K562 (cell line): ENCODE results near the gene VPS4A. TPM values are rescaled to one million over a fixed set of nuclear protein-coding genes. Genes with fewer than 3 reads are reported as not detected.

Experiments
- ATAC-seq: fragments of 200-7000 bp; cut with Tn5 transposase; 3 replicates; pipeline ENCODE4 v1.9.1; 2020; ENCODE audit warnings: moderate library complexity
- BruUV-seq: library from RNA; stranded (reverse); fragments of 400-500 nt; replicated peaks from 2 replicates; lab custom pipeline; 2021; lab: Mats Ljungman, UMichigan
- CTCF ChIA-PET: fragments of 300-600 bp; formaldehyde crosslinking; extraction: SDS; loops from one replicate; lab custom pipeline; 2021; ENCODE audit warnings: low intra/inter-chr PET ratio; lab: Yijun Ruan, JAX
- POLR2A ChIA-PET: fragments of 300-600, 350-650 bp; sonication (Branson Sonifier 250); formaldehyde crosslinking; extraction: SDS; loops from one replicate; lab custom pipeline; 2021; ENCODE audit warnings: antibody characterized with exemption, inconsistent platforms; lab: Yijun Ruan, JAX
- DNase-seq, 4 experiments: peaks; one replicate each; pipeline versions ENCODE4 v3.0.0 to v3.0.0-alpha.2; 2011 to 2018; ENCODE audit warnings: low spot score in 3 of 4, mixed read lengths in 3 of 4; ENCODE audit errors: extremely low read depth in 1 of 4
- FAIRE-seq: peaks from 2 replicates; lab custom pipeline; 2011; peaks lifted over from hg19 to GRCh38; lab: Jason Lieb, UNC
- H2AFZ ChIP-seq: 2 replicates; pipeline ENCODE4 v1.6.0; 2011; ENCODE audit warnings: low read depth, low read length, control low read depth, inconsistent platforms
- H3K27ac ChIP-seq: fragments of 200-600 bp; 3 replicates; pipeline ENCODE4 v1.8.0; 2011; ENCODE audit warnings: low read depth, mild to moderate bottlenecking, control low read depth, inconsistent platforms, low read length, moderate library complexity, mixed read lengths; ENCODE audit errors: extremely low read depth
- H3K27me3 ChIP-seq, 2 experiments: fragments of 300-600 bp in 1 of 2; 2 replicates in 1 of 2; 3 replicates in 1 of 2; pipeline versions ENCODE4 v1.6.0 to v1.8.0; 2011; ENCODE audit warnings: inconsistent platforms in 2 of 2, low read length in 2 of 2, mild to moderate bottlenecking in 1 of 2, mixed read lengths in 1 of 2, moderate library complexity in 1 of 2; ENCODE audit not compliant: control insufficient read depth in 2 of 2, insufficient read depth in 2 of 2
- H3K36me3 ChIP-seq: fragments of 300-600 bp; 3 replicates; pipeline ENCODE4 v1.8.0; 2011; ENCODE audit warnings: mild to moderate bottlenecking, low read length, inconsistent platforms; ENCODE audit not compliant: control insufficient read depth, insufficient read depth
- H3K4me1 ChIP-seq, 2 experiments: fragments of 200-600 bp in 1 of 2; replicated peaks in 1 of 2; 2 replicates in 1 of 2; 3 replicates in 1 of 2; pipeline versions ENCODE4 v1.5.1 to v1.8.0; 2011; ENCODE audit warnings: inconsistent platforms in 2 of 2, low read length in 2 of 2, mild to moderate bottlenecking in 1 of 2, mixed read lengths in 1 of 2, moderate library complexity in 1 of 2; ENCODE audit not compliant: control insufficient read depth in 2 of 2, insufficient read depth in 2 of 2
- H3K4me2 ChIP-seq: 2 replicates; pipeline ENCODE4 v1.6.1; 2011; ENCODE audit warnings: low read length, control low read depth, inconsistent platforms, mixed read lengths; ENCODE audit not compliant: insufficient read depth
- H3K4me3 ChIP-seq: fragments of 200-600 bp; sonication (generic), shearing (Covaris generic); 2 replicates; pipeline ENCODE4 v1.5.1; 2016; ENCODE audit warnings: control low read depth, inconsistent platforms
- H3K79me2 ChIP-seq: fragments of 200-600 bp; 3 replicates; pipeline ENCODE4 v1.8.0; 2011; ENCODE audit warnings: low read length, inconsistent platforms; ENCODE audit not compliant: control insufficient read depth, insufficient read depth
- H3K9ac ChIP-seq, 2 experiments: 2 replicates each; pipeline versions ENCODE4 v1.6.0 to v1.6.1; 2011; ENCODE audit warnings: low read depth in 2 of 2, low read length in 2 of 2, control low read depth in 1 of 2, inconsistent platforms in 1 of 2, mild to moderate bottlenecking in 1 of 2, mixed read lengths in 1 of 2; ENCODE audit not compliant: insufficient read depth in 1 of 2
- H3K9me1 ChIP-seq: one replicate; pipeline ENCODE4 v1.6.0; 2011; ENCODE audit warnings: inconsistent platforms, mild to moderate bottlenecking, low read length, moderate library complexity; ENCODE audit not compliant: control insufficient read depth, insufficient read depth
- H3K9me3 ChIP-seq: replicated peaks from 2 replicates; pipeline ENCODE4 v1.5.1; 2011; ENCODE audit warnings: low read depth, low read length, inconsistent platforms; ENCODE audit not compliant: control insufficient read depth, insufficient read depth
- H4K20me1 ChIP-seq: replicated peaks from 2 replicates; pipeline ENCODE4 v1.6.1; 2011; ENCODE audit warnings: low read length, inconsistent platforms, mixed read lengths; ENCODE audit not compliant: control insufficient read depth, insufficient read depth
- ASH1L ChIP-seq: fragments of 450-650 bp; IDR thresholded peaks from 2 replicates; pipeline ENCODE4 v1.6.1; 2018; ENCODE audit warnings: borderline replicate concordance, mild to moderate bottlenecking, low read depth; ENCODE audit not compliant: partially characterized antibody
- CEBPG ChIP-seq, 3 experiments: fragments of 200-800 bp in 1 of 3; sonication (Bioruptor generic) in 1 of 3; sonication (generic) in 1 of 3; formaldehyde crosslinking in 1 of 3; IDR thresholded peaks in 2 of 3; conservative IDR thresholded peaks in 1 of 3; 2 replicates each; pipeline versions ENCODE4 v1.6.1 to v1.8.0; 2016 to 2022; ENCODE audit warnings: missing compliant biosample characterization in 2 of 3, missing genetic modification characterization in 2 of 3, mild to moderate bottlenecking in 1 of 3, missing genetic modification reagents in 1 of 3
- CXXC5 ChIP-seq: fragments of 250-450 bp; sonication (Bioruptor Pico); IDR thresholded peaks from 2 replicates; pipeline ENCODE4 v1.8.0; 2022; ENCODE audit warnings: inconsistent platforms, mild to moderate bottlenecking, moderate library complexity
- ILK ChIP-seq: fragments of 450-650 bp; IDR thresholded peaks from 2 replicates; pipeline ENCODE4 v1.6.1; 2016; ENCODE audit warnings: missing genetic modification characterization, low read depth, mild to moderate bottlenecking, missing compliant biosample characterization, moderate library complexity, borderline replicate concordance
- MEF2A ChIP-seq: IDR thresholded peaks from 2 replicates; pipeline ENCODE4 v1.6.1; 2011; ENCODE audit warnings: low read depth, mild to moderate bottlenecking, low read length, moderate library complexity; ENCODE audit not compliant: control insufficient read depth
- RAD21 ChIP-seq, 2 experiments: fragments of 250-450 bp in 1 of 2; fragments of 450-650 bp in 1 of 2; sonication (Bioruptor Pico) in 1 of 2; formaldehyde crosslinking in 1 of 2; IDR thresholded peaks in 1 of 2; conservative IDR thresholded peaks in 1 of 2; 2 replicates each; pipeline versions ENCODE4 v1.4.0 to v1.8.0; 2020 to 2022; ENCODE audit warnings: mild to moderate bottlenecking in 2 of 2, moderate library complexity in 1 of 2
- ZNF384 ChIP-seq: IDR thresholded peaks from 2 replicates; pipeline ENCODE4 v1.6.1; 2012; ENCODE audit warnings: low read depth, low read length, improper control_type of control experiment
- WGBS: fragments of 100-300 bp; shearing (Covaris generic); methylation state at CpG from one replicate; pipeline ENCODE4 v1.1.6; 2016; ENCODE audit warnings: low coverage, mixed read lengths; ENCODE audit not compliant: insufficient coverage; ENCODE audit errors: missing lambda C conversion rate; 5-methylcytosine and 5-hydroxymethylcytosine counted together
- in situ Hi-C: fragments of 300-500 bp; cut with MboI; formaldehyde crosslinking; loops from 4 replicates; pipeline ENCODE4 v1.15.0; 2018; ENCODE audit warnings: inconsistent platforms, mixed read lengths
- intact Hi-C: fragments of 100-400 bp; cut with micrococcal nuclease; formaldehyde crosslinking; loops from 2 replicates; pipeline ENCODE4 v1.14.2; 2022
- polyA plus RNA-seq, 8 experiments: library from polyadenylated mRNA; depleted of rRNA in 4 of 8; stranded (reverse) in 5 of 8; unstranded in 3 of 8; fragments of >200 nt; fragmentation: Nextera tagmentation in 2 of 8; fragmentation: Illumina TruSeq in 1 of 8; extraction: Ambion mirVana in 2 of 8; extraction: Trizol in 1 of 8; gene quantifications; 2 replicates each; pipeline versions ENCODE4 v1.2.1 to v1.2.3, GENCODE V29; 2011 to 2014; ENCODE audit warnings: inconsistent platforms in 1 of 8, missing spikeins in 1 of 8
- total RNA-seq, 7 experiments: library from RNA; depleted of rRNA in 6 of 7; stranded (reverse); fragments of >200 nt in 6 of 7; fragmentation: Illumina TruSeq in 2 of 7; extraction: Trizol in 2 of 7; gene quantifications; 2 replicates each; pipeline versions ENCODE4 v1.2.1 to v1.2.3, GENCODE V29; 2011 to 2021; ENCODE audit warnings: low replicate concordance in 1 of 7
- TF ChIP-seq, protein P1 (sequence below), 2 experiments: fragments of 450-650 bp; formaldehyde crosslinking in 1 of 2; IDR thresholded peaks; 2 replicates each; pipeline versions ENCODE4 v1.4.0 to v1.6.1; 2014 to 2020; ENCODE audit warnings: mild to moderate bottlenecking in 2 of 2, borderline replicate concordance in 1 of 2, low read depth in 1 of 2

The VPS4A gene
- total and polyA plus RNA-seq, 9 of the 15 experiments (the other 6 are each of a cell fraction or from before 2014, with no cell fraction given) = 7.6 to 45.4 (median 29.9) TPM

DNA sequence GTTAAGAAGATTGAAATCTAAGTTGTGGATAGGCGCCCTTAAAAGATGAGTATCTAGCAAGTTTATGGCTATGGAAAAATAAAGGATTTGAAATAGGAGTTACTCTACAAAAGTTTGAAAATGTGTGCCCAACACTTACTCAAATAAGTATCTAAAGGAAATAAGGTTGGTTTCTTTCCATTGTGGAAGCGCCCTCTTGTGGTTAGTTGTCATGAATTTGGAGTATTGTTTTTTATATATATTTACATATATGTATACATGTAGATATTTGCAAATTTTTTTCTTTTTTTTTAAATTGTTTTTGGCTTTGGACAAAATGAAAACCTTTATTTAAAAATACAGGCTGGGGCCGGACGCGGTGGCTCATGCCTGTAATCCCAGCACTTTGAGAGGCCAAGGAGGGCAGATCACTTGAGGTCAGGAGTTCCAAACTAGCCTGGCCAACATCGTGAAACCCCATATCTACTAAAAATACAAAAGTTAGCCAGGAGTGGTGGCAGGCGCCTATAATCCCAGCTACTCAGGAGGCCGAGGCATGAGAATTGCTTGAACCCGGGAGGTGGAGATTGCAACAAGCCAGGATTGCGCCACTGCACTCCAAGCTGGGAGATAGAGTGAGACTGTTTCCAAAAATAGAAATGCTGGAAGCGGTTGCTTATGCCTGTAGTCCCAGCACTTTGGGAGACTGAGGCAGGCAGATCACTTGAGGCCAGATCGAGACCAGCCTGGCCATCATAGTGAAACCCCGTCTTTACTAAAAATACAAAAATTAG, 24.0 kb upstream of the VPS4A start:
- Histone ChIP-seq H3K79me2 (no peaks in the 10 kb centered on the region), H3K9ac (no peak overlapping the region), H3K36me3 (peaks cover 14% of the 10 kb centered on the region; the same call in 1 of the 3 replicates), H4K20me1 (no peaks in the 10 kb centered on the region), H3K9me1 (no peaks in the 10 kb centered on the region), H3K4me2 (no peak overlapping the region), H3K27ac (no peak overlapping the region), H2AFZ (no peak overlapping the region), H3K4me1 (peaks cover 2 to 4% of the 10 kb centered on the region in 2 experiments; a peak in 1 of 5 replicates), H3K4me3 (no peak overlapping the region), H3K27me3 (no peaks in the 10 kb centered on the region), H3K9me3 (no peaks in the 10 kb centered on the region)
- peak; percentile 30 to 70 (median 33) for DNase-seq
- WGBS = 39% methylated on average over 13 of the region's 13 CpGs
- no TSS peak for BruUV-seq
- ATAC-seq = peak; percentile 68
- ChIA-PET CTCF (interaction anchor here (0.5 to 3.2 kb wide), 6 partner anchors 115 to 585 kb away, joined by 3 to 32 read pairs (median 4); no protein-coding TSS in a partner anchor), POLR2A (interaction anchor here (0.6 to 1.2 kb wide), 4 partner anchors 13 to 126 kb away, joined by 3 to 5 read pairs (median 4); no protein-coding TSS in a partner anchor)
- in situ Hi-C loops = loop anchor here (5.0 kb wide), 1 partner anchor 135 kb away; no protein-coding TSS in a partner anchor
- peak; percentile 49 for FAIRE-seq
- intact Hi-C loops = loop anchor here (1.0 to 10.0 kb wide), 3 partner anchors 137 to 762 kb away; no protein-coding TSS in a partner anchor
- peak; percentile 61 for TF ChIP-seq ZNF384
- TF ChIP-seq ASH1L = no peak
- TF ChIP-seq, protein P1, sequence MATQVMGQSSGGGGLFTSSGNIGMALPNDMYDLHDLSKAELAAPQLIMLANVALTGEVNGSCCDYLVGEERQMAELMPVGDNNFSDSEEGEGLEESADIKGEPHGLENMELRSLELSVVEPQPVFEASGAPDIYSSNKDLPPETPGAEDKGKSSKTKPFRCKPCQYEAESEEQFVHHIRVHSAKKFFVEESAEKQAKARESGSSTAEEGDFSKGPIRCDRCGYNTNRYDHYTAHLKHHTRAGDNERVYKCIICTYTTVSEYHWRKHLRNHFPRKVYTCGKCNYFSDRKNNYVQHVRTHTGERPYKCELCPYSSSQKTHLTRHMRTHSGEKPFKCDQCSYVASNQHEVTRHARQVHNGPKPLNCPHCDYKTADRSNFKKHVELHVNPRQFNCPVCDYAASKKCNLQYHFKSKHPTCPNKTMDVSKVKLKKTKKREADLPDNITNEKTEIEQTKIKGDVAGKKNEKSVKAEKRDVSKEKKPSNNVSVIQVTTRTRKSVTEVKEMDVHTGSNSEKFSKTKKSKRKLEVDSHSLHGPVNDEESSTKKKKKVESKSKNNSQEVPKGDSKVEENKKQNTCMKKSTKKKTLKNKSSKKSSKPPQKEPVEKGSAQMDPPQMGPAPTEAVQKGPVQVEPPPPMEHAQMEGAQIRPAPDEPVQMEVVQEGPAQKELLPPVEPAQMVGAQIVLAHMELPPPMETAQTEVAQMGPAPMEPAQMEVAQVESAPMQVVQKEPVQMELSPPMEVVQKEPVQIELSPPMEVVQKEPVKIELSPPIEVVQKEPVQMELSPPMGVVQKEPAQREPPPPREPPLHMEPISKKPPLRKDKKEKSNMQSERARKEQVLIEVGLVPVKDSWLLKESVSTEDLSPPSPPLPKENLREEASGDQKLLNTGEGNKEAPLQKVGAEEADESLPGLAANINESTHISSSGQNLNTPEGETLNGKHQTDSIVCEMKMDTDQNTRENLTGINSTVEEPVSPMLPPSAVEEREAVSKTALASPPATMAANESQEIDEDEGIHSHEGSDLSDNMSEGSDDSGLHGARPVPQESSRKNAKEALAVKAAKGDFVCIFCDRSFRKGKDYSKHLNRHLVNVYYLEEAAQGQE (IDR thresholded peaks at IDR 0.05; ENCODE audit: borderline replicate concordance) = peak; percentile 54; the same call in 1 of the 2 replicates
- TF ChIP-seq, protein P1 (CRISPR knock-in tag; IDR thresholded peaks at IDR 0.05; ENCODE audit: low read depth) = no peak
- TF ChIP-seq ILK (tag) = no peak
- peak; percentile 66; the same call in 1 of the 2 replicates for TF ChIP-seq MEF2A
- TF ChIP-seq CEBPG (CRISPR knock-in tag; IDR thresholded peaks at IDR 0.05) = no peak
- peak in 1 of 2 experiments; percentile 46; a peak in 1 of 4 replicates for TF ChIP-seq CEBPG (tag; conservative IDR thresholded peaks at IDR 0.05 in 1 of 2, IDR thresholded peaks at IDR 0.05 in 1 of 2)
- no peak for TF ChIP-seq CXXC5
- peak; percentile 70 for TF ChIP-seq RAD21 (CRISPR knock-in tag; conservative IDR thresholded peaks at IDR 0.05 in 1 of 2, IDR thresholded peaks at IDR 0.05 in 1 of 2)
